Measurements from ENCODE around the gene ZNRF2. TPM values are rescaled to one million over a fixed set of nuclear protein-coding genes. Genes with fewer than 3 reads are reported as not detected.

The ZNRF2 gene
- total RNA-seq, 6 donors from 2014 or later, result 20.2 to 44.1 (median 27.1) TPM

DNA sequence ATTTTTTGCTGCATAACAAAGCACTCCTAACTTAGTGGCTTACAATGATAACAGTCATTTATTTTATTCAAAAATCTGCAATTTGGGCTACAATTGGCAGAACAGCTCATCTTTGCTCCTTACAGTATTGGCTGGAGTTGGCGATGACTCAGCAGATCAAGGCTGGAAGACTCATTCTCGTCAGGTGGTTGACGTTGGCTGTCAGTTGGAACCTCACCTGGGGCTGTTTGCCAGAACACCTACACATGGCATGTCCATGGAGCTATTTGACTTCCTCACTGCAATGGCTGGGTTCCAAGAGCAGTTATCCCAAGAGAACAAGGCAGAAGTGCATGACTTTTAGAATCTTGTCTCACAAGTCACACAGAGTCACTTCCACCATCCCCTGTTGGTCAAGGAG, 119.1 kb downstream of the ZNRF2 start:
- no peaks in the 10 kb centered on the region for H3K36me3 ChIP-seq
- no peak for TF ChIP-seq POLR2AphosphoS5 (IDR thresholded peaks at IDR 0.05)
- TF ChIP-seq POLR2A (IDR thresholded peaks at IDR 0.05), result no peak
- TF ChIP-seq, protein P1, sequence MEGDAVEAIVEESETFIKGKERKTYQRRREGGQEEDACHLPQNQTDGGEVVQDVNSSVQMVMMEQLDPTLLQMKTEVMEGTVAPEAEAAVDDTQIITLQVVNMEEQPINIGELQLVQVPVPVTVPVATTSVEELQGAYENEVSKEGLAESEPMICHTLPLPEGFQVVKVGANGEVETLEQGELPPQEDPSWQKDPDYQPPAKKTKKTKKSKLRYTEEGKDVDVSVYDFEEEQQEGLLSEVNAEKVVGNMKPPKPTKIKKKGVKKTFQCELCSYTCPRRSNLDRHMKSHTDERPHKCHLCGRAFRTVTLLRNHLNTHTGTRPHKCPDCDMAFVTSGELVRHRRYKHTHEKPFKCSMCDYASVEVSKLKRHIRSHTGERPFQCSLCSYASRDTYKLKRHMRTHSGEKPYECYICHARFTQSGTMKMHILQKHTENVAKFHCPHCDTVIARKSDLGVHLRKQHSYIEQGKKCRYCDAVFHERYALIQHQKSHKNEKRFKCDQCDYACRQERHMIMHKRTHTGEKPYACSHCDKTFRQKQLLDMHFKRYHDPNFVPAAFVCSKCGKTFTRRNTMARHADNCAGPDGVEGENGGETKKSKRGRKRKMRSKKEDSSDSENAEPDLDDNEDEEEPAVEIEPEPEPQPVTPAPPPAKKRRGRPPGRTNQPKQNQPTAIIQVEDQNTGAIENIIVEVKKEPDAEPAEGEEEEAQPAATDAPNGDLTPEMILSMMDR (IDR thresholded peaks at IDR 0.05), result no peak
- TF ChIP-seq EP300 (IDR thresholded peaks at IDR 0.05), result no peak
- H3K27ac ChIP-seq, result no peak overlapping the region
- WGBS, 2 donors, result 95 to 98% methylated on average over 3 of the region's 3 CpGs
- no peak overlapping the region for H3K4me3 ChIP-seq
- no peak for ATAC-seq (ENCODE audit: low FRiP score in 2 of 2)
- no peaks in the 10 kb centered on the region for H3K4me1 ChIP-seq
- H3K27me3 ChIP-seq, result no peaks in the 10 kb centered on the region
- no peak for DNase-seq
- no peaks in the 10 kb centered on the region for H3K9me3 ChIP-seq

DNA sequence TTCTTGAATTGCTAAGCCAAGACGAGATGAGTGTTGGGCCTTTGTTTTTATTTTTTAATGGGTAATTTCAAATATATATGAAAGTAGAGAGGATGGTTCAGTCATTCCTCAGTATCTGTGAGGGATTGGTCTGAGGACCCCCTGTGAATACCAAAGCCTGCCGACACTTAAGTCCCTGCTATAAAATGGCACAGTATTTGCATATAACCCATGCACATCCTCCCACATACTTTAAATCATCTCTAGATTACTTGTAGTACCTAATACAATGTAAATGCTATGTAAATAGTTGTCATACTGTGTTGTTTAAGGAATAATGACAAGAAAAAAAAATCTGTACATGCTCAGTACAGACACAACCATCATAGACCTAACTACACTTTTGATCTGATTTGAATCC, 120.8 kb downstream of the ZNRF2 start:
- no peak for DNase-seq

DNA sequence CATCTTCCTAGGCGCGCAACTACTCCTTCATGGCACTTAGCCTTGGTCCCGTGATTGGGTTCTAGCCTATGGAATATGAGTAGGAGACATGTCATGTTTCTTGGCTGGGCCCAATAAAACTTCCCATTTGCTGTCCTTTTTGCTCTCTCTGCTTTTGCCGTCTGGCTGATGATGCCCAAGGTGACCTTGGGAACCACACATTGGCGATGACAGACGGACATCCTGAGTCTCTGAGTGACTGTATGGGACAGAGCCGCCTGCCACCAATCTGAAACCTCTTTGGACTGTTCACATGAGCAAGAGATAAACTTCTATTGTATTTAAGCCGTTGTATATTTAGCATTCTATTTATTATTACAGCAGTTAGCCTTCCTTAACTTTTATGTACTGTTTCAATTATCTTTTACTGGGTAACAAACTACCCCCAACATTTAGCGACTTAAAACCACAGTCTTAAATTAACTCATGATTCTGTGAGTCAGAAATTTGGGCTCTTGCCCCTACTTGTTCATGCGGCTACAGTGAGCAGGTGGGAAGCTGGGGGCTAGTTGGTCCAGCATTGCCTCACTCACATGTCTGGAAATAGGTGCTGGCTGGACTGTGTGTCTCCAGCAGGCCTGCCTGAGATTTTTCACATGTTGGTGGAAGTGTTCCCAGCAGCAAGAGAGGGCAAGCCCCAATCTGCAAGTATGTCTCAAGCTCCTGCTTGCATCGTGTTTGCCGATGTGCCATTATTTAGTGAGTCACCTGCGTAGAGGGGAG, 122.4 kb downstream of the ZNRF2 start:
- H3K9me3 ChIP-seq, result no peaks in the 10 kb centered on the region
- no peak overlapping the region for H3K4me3 ChIP-seq
- H3K27ac ChIP-seq, result no peak overlapping the region
- no peak for TF ChIP-seq POLR2A (IDR thresholded peaks at IDR 0.05)
- H3K4me1 ChIP-seq, result no peaks in the 10 kb centered on the region
- ATAC-seq (ENCODE audit: low FRiP score in 2 of 2) (no peak), DNase-seq (no peak)
- no peaks in the 10 kb centered on the region for H3K36me3 ChIP-seq
- WGBS, 2 donors, result 90 to 93% methylated on average over 13 of the region's 13 CpGs
- no peaks in the 10 kb centered on the region for H3K27me3 ChIP-seq

More for the DNA sequence above, 120.8 kb downstream of the ZNRF2 start:
- WGBS, 2 donors, result 98 to 100% methylated on average over 2 of the region's 2 CpGs
- Histone ChIP-seq H3K4me3 (no peak overlapping the region), H3K27ac (no peak overlapping the region), H3K4me1 (no peaks in the 10 kb centered on the region), H3K27me3 (no peaks in the 10 kb centered on the region), H3K36me3 (no peaks in the 10 kb centered on the region), H3K9me3 (no peaks in the 10 kb centered on the region)
- TF ChIP-seq EP300 (IDR thresholded peaks at IDR 0.05), result no peak
- TF ChIP-seq, protein P1 (IDR thresholded peaks at IDR 0.05), result no peak
- TF ChIP-seq POLR2AphosphoS5 (IDR thresholded peaks at IDR 0.05), result no peak
- TF ChIP-seq POLR2A (IDR thresholded peaks at IDR 0.05), result no peak
- ATAC-seq (ENCODE audit: low FRiP score in 2 of 2), result no peak

DNA sequence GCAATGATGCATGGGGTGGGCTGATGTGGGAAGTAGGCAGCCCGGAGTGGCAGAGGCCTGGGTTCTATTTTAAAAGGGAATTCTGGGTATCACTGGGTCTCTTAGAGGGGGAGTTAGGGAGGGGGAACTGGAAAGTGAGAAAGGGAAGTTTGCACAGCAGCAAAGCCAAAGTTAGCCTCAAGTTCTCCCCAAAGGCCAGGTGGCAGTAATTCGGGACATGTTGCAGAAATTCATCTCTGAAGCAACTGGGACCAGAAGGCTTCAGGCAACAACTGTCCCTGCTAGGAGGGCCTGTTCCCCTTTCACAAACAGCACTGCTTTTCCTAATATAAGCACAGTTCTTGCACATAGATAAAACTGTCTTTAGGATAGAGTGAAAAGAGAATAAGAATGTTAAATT, 126.8 kb downstream of the ZNRF2 start:
- TF ChIP-seq POLR2A (IDR thresholded peaks at IDR 0.05), result no peak
- TF ChIP-seq, protein P1 (IDR thresholded peaks at IDR 0.05), result no peak
- no peak for TF ChIP-seq POLR2AphosphoS5 (IDR thresholded peaks at IDR 0.05)
- TF ChIP-seq EP300 (IDR thresholded peaks at IDR 0.05), result no peak
- H3K4me3 ChIP-seq, result no peak overlapping the region
- H3K27ac ChIP-seq, result no peak overlapping the region
- 76 to 78% methylated on average over 2 of the region's 2 CpGs for WGBS, 2 donors
- ATAC-seq (ENCODE audit: low FRiP score in 2 of 2), result no peak
- no peak for DNase-seq
- no peaks in the 10 kb centered on the region for H3K9me3 ChIP-seq
- H3K4me1 ChIP-seq, result peaks cover 0 to 8% (median 2%) of the 10 kb centered on the region in 4 donors
- no peaks in the 10 kb centered on the region for H3K36me3 ChIP-seq
- H3K27me3 ChIP-seq, result no peaks in the 10 kb centered on the region

DNA sequence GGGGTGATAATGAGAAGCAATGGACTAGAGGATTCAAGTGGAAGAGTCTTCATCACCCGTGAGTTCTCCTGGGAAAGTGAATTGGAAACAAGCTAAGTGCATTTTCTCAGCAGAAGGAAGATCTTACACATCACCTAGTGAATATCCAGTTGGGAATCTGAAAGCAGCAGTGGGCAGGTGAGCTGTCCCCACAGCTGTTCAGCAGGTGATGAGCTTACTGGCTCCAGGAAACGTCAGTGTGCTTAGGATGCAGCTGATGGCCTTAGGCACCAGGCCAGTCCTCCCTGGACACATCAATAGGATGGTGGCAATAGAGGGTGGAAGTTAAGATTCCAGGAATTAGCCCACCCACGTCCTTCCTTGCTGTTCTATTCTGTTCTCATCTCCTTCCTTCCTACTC, 127.5 kb downstream of the ZNRF2 start:
- ATAC-seq (ENCODE audit: low FRiP score in 2 of 2), result no peak

More for the DNA sequence above, 127.5 kb downstream of the ZNRF2 start:
- Histone ChIP-seq H3K9me3 (no peaks in the 10 kb centered on the region), H3K27ac (no peak overlapping the region), H3K4me3 (no peak overlapping the region), H3K36me3 (no peaks in the 10 kb centered on the region), H3K27me3 (no peaks in the 10 kb centered on the region), H3K4me1 (peaks cover 0 to 8% (median 2%) of the 10 kb centered on the region in 4 donors)
- WGBS, 2 donors, result 70 to 76% methylated on average over 3 of the region's 3 CpGs
- no peak for DNase-seq
- TF ChIP-seq, protein P1 (IDR thresholded peaks at IDR 0.05), result no peak
- TF ChIP-seq POLR2AphosphoS5 (IDR thresholded peaks at IDR 0.05), result no peak
- TF ChIP-seq EP300 (IDR thresholded peaks at IDR 0.05), result no peak
- TF ChIP-seq POLR2A (IDR thresholded peaks at IDR 0.05), result no peak
